Upper lobe of left lung (tissue), 4 donors: ENCODE results near the gene DLST.

Source experiments
- EP300 ChIP-seq, 4 donors: sonication (generic); formaldehyde crosslinking; IDR thresholded peaks; one replicate each; pipeline ENCODE4 v1.5.1; 2017; ENCODE audit warnings: antibody characterized with exemption in 4 of 4, control low read depth in 2 of 4
- POLR2A ChIP-seq, 4 donors: fragments of 450-650 bp; IDR thresholded peaks; one replicate each; pipeline ENCODE4 v1.5.1; 2016 to 2017; ENCODE audit warnings: antibody characterized with exemption in 4 of 4, mild to moderate bottlenecking in 2 of 4
- POLR2AphosphoS5 ChIP-seq, 2 donors: sonication (generic); formaldehyde crosslinking; IDR thresholded peaks; one replicate each; pipeline ENCODE4 v1.5.1; 2017; ENCODE audit warnings: antibody characterized with exemption in 2 of 2
- TF ChIP-seq, protein P1 (sequence below), 6 experiments: fragments of 450-650 bp in 4 of 6; fragments of 200-600 bp in 2 of 6; sonication (generic) in 2 of 6; IDR thresholded peaks; one replicate each; pipeline ENCODE4 v1.5.1; 2016 to 2019; ENCODE audit warnings: antibody characterized with exemption in 6 of 6

DNA sequence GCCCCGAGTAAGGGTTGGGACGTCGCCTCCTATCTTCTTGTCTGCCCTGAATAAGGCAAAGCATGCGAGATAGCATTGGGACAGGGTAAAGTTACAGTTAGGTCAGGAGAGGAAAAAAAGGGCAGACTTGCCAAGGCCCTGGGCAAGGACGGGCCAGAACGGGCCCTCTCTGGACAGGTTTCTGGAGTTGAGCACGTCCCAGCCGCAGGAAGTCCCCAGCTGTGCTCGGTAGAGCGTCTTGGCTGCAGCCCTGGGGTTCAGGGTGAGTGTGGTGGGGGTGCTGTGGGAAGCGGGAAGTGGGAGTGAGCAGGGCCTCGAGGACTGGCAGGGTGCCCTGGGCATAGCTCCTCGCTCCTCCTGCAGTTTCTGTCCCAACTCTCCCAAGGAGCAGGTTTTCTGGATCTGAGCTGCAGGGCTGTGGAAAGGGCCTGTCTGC lies 35.9 kb downstream of the DLST start:
- TF ChIP-seq, protein P1, sequence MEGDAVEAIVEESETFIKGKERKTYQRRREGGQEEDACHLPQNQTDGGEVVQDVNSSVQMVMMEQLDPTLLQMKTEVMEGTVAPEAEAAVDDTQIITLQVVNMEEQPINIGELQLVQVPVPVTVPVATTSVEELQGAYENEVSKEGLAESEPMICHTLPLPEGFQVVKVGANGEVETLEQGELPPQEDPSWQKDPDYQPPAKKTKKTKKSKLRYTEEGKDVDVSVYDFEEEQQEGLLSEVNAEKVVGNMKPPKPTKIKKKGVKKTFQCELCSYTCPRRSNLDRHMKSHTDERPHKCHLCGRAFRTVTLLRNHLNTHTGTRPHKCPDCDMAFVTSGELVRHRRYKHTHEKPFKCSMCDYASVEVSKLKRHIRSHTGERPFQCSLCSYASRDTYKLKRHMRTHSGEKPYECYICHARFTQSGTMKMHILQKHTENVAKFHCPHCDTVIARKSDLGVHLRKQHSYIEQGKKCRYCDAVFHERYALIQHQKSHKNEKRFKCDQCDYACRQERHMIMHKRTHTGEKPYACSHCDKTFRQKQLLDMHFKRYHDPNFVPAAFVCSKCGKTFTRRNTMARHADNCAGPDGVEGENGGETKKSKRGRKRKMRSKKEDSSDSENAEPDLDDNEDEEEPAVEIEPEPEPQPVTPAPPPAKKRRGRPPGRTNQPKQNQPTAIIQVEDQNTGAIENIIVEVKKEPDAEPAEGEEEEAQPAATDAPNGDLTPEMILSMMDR (IDR thresholded peaks at IDR 0.05) = no peak
- TF ChIP-seq EP300 (IDR thresholded peaks at IDR 0.05) (no peak), POLR2A (IDR thresholded peaks at IDR 0.05) (no peak), POLR2AphosphoS5 (IDR thresholded peaks at IDR 0.05) (peak in 1 of 2 donors; percentile 20)
